ENCODE results near the gene SLC38A6. TPM values are rescaled to one million over a fixed set of nuclear protein-coding genes. Genes with fewer than 3 reads are reported as not detected.

SLC38A6 gene
- total RNA-seq, 4 donors from 2014 or later = 2.3 to 57.5 (median 34.8) TPM

DNA sequence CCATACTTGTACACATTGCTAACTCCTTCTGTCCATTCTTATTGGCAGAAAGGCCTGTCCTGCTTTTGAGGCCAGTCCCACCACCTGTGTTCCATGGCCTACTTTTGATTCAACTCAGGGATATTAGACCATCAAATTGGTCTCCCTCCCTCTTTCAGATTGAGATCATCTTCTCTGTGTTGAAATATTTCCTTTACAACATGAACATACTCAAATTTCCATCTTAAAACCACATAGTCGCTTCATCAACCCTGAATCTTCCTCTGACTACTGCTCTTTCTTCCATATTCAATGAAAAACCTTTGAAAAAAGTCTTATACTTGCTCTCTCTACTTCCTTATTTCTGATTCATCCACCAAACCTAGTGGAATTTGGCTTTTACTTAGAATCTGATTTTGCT, 35.1 kb upstream of the SLC38A6 start:
- intact Hi-C loops (cut with DNase I; ENCODE audit: low total_unique reads) = no loop called here
- Histone ChIP-seq H3K4me1 (no peaks in the 10 kb centered on the region), H3K4me3 (no peak overlapping the region), H3K27ac (no peak overlapping the region), H3K27me3 (no peaks in the 10 kb centered on the region), H3K9me3 (no peaks in the 10 kb centered on the region), H3K36me3 (no peaks in the 10 kb centered on the region)
- TF ChIP-seq POLR2A (IDR thresholded peaks at IDR 0.05) = no peak
- TF ChIP-seq, protein P1, sequence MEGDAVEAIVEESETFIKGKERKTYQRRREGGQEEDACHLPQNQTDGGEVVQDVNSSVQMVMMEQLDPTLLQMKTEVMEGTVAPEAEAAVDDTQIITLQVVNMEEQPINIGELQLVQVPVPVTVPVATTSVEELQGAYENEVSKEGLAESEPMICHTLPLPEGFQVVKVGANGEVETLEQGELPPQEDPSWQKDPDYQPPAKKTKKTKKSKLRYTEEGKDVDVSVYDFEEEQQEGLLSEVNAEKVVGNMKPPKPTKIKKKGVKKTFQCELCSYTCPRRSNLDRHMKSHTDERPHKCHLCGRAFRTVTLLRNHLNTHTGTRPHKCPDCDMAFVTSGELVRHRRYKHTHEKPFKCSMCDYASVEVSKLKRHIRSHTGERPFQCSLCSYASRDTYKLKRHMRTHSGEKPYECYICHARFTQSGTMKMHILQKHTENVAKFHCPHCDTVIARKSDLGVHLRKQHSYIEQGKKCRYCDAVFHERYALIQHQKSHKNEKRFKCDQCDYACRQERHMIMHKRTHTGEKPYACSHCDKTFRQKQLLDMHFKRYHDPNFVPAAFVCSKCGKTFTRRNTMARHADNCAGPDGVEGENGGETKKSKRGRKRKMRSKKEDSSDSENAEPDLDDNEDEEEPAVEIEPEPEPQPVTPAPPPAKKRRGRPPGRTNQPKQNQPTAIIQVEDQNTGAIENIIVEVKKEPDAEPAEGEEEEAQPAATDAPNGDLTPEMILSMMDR (IDR thresholded peaks at IDR 0.05) = no peak
- DNase-seq = no peak

DNA sequence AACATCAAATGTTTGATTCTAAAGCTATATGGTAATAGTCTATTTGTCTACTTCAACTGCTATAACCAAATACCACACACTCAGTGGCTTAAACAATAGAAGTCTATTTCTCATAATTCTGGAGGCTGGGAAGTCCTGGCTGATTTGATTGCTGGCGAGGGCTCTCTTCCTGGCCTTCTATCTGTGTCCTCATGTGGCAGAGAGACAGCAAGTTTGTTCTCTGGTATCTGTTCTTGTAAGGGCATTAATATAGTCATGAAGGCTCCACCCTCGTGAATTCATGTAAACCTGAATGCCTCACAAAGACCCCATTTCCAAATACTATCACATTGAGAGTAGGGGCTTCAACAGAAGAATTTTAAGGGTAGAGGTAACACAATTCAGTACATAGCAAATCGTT, 34.3 kb upstream of the SLC38A6 start:
- H3K4me3 ChIP-seq = no peak overlapping the region
- H3K27ac ChIP-seq = no peak overlapping the region
- no peaks in the 10 kb centered on the region for H3K4me1 ChIP-seq
- no peak for TF ChIP-seq POLR2A (IDR thresholded peaks at IDR 0.05)
- TF ChIP-seq, protein P1 (IDR thresholded peaks at IDR 0.05) = no peak
- no peaks in the 10 kb centered on the region for H3K36me3 ChIP-seq
- intact Hi-C loops (cut with DNase I; ENCODE audit: low total_unique reads) = no loop called here
- H3K27me3 ChIP-seq = no peaks in the 10 kb centered on the region
- H3K9me3 ChIP-seq = no peaks in the 10 kb centered on the region
- no peak for DNase-seq

DNA sequence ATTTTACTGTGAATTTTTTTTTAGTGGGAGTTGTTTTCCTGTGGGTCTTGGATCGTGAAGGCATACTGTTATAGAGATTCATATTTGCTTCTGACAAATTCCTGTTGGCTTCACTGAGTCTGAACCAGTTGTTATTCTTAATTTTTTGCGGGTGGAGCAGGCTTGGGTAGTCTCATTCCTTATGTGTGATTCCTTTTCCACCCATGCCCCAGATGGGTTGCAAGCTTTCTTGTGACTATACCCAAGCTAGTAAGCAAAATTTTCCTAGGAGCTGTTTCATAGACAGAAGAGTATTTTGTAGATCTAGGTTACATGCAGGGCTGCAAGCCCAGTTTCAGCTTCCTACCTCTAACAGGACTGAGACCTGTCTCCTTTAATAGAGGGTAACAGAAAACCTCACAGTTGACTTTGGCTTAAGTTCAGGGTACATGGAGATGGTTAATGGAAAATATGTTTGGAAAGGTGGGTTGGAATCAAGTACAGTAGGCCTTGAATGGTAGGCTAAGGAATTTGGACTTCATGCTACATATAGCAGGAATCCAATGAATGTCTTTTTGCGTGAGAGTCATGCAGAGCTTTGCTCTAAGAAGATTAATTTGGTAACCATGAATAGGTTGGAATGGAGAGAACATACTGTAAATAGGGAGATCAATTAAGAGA, 29.1 kb upstream of the SLC38A6 start:
- Histone ChIP-seq H3K9me3 (peaks cover 0 to 10% of the 10 kb centered on the region in 2 donors), H3K27ac (no peak overlapping the region), H3K4me1 (no peaks in the 10 kb centered on the region), H3K4me3 (no peak overlapping the region), H3K27me3 (no peaks in the 10 kb centered on the region), H3K36me3 (no peaks in the 10 kb centered on the region)
- no peak for DNase-seq
- TF ChIP-seq, protein P1 (IDR thresholded peaks at IDR 0.05) = no peak
- TF ChIP-seq POLR2A (IDR thresholded peaks at IDR 0.05) = no peak
- intact Hi-C loops (cut with DNase I; ENCODE audit: low total_unique reads) = no loop called here

DNA sequence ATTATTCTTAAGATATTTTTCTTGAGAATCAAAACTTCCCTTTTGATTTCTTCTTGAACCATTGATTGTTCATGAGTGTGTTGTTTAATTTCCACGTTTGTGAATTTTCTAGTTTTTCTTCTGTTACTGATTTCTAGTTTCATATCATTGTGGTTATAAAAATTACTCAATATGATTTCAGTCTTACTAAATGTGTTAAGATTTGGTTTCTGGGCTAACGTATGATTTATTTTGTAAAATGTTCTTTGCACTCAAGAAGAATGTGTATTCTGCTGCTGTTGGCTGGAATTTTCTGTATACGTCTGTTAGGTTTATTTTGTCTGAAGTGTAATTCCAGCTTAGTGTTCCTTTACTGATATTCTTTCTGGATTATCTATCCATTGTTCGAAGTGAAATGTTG, 24.8 kb upstream of the SLC38A6 start:
- no peak for TF ChIP-seq POLR2A (IDR thresholded peaks at IDR 0.05)
- TF ChIP-seq, protein P1 (IDR thresholded peaks at IDR 0.05) = no peak
- Histone ChIP-seq H3K4me1 (no peaks in the 10 kb centered on the region), H3K27ac (no peak overlapping the region), H3K4me3 (no peak overlapping the region), H3K9me3 (peaks cover 0 to 22% of the 10 kb centered on the region in 2 donors), H3K36me3 (no peaks in the 10 kb centered on the region), H3K27me3 (no peaks in the 10 kb centered on the region)
- intact Hi-C loops (cut with DNase I; ENCODE audit: low total_unique reads) = no loop called here
- DNase-seq = no peak

DNA sequence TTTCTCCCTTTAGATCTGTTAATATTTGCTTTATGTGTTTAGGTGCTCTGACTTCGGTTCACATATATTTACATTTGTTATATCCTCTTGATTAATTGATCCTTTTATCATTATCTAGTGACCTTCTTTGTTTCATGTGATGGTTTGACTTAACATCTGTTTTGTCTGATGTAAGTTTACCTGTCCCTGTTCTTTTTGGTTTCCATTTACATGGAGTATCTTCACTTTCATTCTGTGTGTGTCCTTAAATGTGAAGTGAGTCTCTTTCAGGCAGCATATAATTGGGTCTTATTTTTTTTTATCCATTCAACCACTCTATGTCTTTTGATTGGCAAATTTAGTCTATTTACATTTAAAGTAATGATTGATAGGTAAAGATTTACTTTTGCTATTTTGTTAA, 24.4 kb upstream of the SLC38A6 start:
- Histone ChIP-seq H3K27ac (no peak overlapping the region), H3K4me3 (no peak overlapping the region), H3K27me3 (no peaks in the 10 kb centered on the region), H3K9me3 (peaks cover 0 to 22% of the 10 kb centered on the region in 2 donors), H3K4me1 (no peaks in the 10 kb centered on the region), H3K36me3 (no peaks in the 10 kb centered on the region)
- TF ChIP-seq, protein P1 (IDR thresholded peaks at IDR 0.05) = no peak
- TF ChIP-seq POLR2A (IDR thresholded peaks at IDR 0.05) = no peak
- intact Hi-C loops (cut with DNase I; ENCODE audit: low total_unique reads) = no loop called here
- DNase-seq = no peak
